ENCODE data around the gene OGFOD1. TPM values are rescaled to one million over a fixed set of nuclear protein-coding genes. Genes with fewer than 3 reads are reported as not detected.

Gene OGFOD1
- total and polyA plus RNA-seq, 10 of the 15 experiments (the other 5 are each of a cell fraction or from before 2014, with no cell fraction given): 31.4 to 119 (median 51.6) TPM

DNA sequence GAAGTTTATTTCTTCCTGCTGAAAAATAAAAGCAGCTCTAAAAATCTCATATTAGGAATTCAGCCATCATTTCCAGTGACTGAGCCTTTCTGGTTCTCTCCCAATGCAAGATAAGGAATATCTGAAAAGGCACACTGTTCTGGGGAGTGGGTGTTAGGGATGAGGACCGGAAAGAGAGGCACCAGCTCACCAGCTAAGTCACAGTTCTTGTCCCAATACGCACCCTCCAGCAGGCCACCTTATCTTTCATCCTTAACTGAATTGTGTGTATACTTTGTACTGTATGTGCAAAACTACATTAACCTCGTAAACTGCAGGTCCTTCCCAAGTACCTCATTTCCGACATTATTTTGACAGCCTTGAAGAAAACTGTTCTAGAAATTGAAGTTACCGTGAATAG, 37.0 kb upstream of the OGFOD1 start:
- no peak for DNase-seq (ENCODE audit: low read depth, low spot score)
- CTCF ChIA-PET: no interaction called here

DNA sequence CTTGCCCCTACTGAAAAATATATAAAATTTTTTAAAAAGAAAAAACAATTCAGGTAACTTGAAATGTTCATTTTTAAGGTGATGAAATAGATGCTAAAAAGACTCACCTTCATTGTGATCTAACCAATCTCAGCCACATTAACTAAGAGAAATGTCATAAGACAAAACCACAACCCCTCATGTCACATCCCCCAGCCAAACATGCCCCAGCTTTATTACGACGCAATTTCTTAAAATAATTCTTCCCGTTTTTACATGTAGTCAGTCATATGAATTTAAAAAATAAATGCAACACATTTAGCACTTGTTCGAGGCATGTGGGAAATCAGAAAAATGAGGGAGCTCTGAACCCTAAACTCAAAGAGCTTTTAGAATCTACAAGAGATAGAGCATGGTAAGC, 35.5 kb upstream of the OGFOD1 start:
- BruUV-seq (replicated peaks): no TSS peak
- in situ Hi-C loops (cut with MboI): no loop called here
- peaks cover 45% of the 10 kb centered on the region for H3K79me2 ChIP-seq (ENCODE audit: control insufficient read depth, insufficient read depth, low read length)

More for the DNA sequence above, 37.0 kb upstream of the OGFOD1 start:
- no peak for ATAC-seq
- no TSS peak for BruUV-seq (replicated peaks)
- H2AFZ ChIP-seq (ENCODE audit: control insufficient read depth, low read depth, low read length): no peak overlapping the region
- no peaks in the 10 kb centered on the region for H3K9me3 ChIP-seq (replicated peaks; ENCODE audit: control insufficient read depth, insufficient read depth, low read length)
- H3K9ac ChIP-seq (ENCODE audit: control insufficient read depth, insufficient read depth, low read length): no peak overlapping the region
- peaks cover 32% of the 10 kb centered on the region for H3K79me2 ChIP-seq (ENCODE audit: control insufficient read depth, insufficient read depth, low read length)
- WGBS (ENCODE audit: insufficient coverage, insufficient replicate concordance, low lambda C conversion rate, missing lambda C conversion rate): 99% methylated on average over 5 of the region's 5 CpGs
- RAD21 ChIA-PET (ENCODE audit: unreplicated experiment): interaction anchor here (2.1 kb wide), 1 partner anchor 8 kb away, joined by 6 read pairs; no protein-coding TSS in a partner anchor
- in situ Hi-C loops (cut with MboI) (no loop called here), intact Hi-C loops (cut with micrococcal nuclease; ENCODE audit: unreplicated experiment) (no loop called here)
- no peak overlapping the region for H3K4me2 ChIP-seq (ENCODE audit: control insufficient read depth, insufficient read depth)
- SMC1A ChIA-PET (ENCODE audit: uncharacterized antibody, unreplicated experiment): interaction anchor here (1.1 kb wide), 1 partner anchor 13 kb away, joined by 3 read pairs; no protein-coding TSS in a partner anchor
- H3K27me3 ChIP-seq (replicated peaks in 1 of 2; ENCODE audit: control insufficient read depth in 2 of 2, insufficient read depth in 2 of 2, low read length in 1 of 2): no peaks in the 10 kb centered on the region
- TF ChIP-seq SREBF2 (IDR thresholded peaks at IDR 0.05; ENCODE audit: low read length): no peak
- no peak for TF ChIP-seq PAX8 (IDR thresholded peaks at IDR 0.05)
- no peak for TF ChIP-seq JUNB (IDR thresholded peaks at IDR 0.05)
- TF ChIP-seq NFXL1 (IDR thresholded peaks at IDR 0.05; ENCODE audit: borderline replicate concordance): no peak
- H3K4me1 ChIP-seq (ENCODE audit: control insufficient read depth, insufficient read depth, low read length): no peaks in the 10 kb centered on the region; the same call in none of the 2 replicates
- H3K4me3 ChIP-seq: no peak overlapping the region
- H3K27ac ChIP-seq (ENCODE audit: control insufficient read depth, insufficient read depth): no peak overlapping the region
- H3K36me3 ChIP-seq (ENCODE audit: control insufficient read depth in 2 of 2, insufficient read depth in 2 of 2, low read length in 1 of 2): peaks cover 0 to 17% of the 10 kb centered on the region in 2 experiments; a peak in 2 of 4 replicates
- no peak for FAIRE-seq
- POLR2A ChIA-PET: interaction anchor here (0.5 to 1.5 kb wide), 2 partner anchors 14 to 41 kb away, joined by 4 to 5 read pairs; no protein-coding TSS in a partner anchor
- no peaks in the 10 kb centered on the region for H4K20me1 ChIP-seq (ENCODE audit: control insufficient read depth, insufficient read depth)

More for the DNA sequence above, 35.5 kb upstream of the OGFOD1 start:
- intact Hi-C loops (cut with micrococcal nuclease; ENCODE audit: unreplicated experiment): no loop called here
- TF ChIP-seq PAX8 (IDR thresholded peaks at IDR 0.05) (no peak), SIN3A (IDR thresholded peaks at IDR 0.05; ENCODE audit: low read depth, low read length) (no peak), RUNX3 (IDR thresholded peaks at IDR 0.05; ENCODE audit: low read length) (peak; percentile 66), CREB1 (IDR thresholded peaks at IDR 0.05; ENCODE audit: low read depth) (0 out of 2 replicates have a peak, but pooled peaks have one; percentile 40), NR2C2 (IDR thresholded peaks at IDR 0.05; ENCODE audit: borderline replicate concordance, control insufficient read depth, insufficient read length, low read depth) (no peak)
- H3K4me2 ChIP-seq (ENCODE audit: control insufficient read depth, insufficient read depth): no peak overlapping the region
- ChIA-PET RAD21 (ENCODE audit: unreplicated experiment) (no interaction called here), POLR2A (no interaction called here), CTCF (interaction anchor here (1.5 kb wide), 1 partner anchor 12 kb away, joined by 6 read pairs; no protein-coding TSS in a partner anchor), SMC1A (ENCODE audit: uncharacterized antibody, unreplicated experiment) (no interaction called here)
- H3K4me3 ChIP-seq: no peak overlapping the region
- WGBS (ENCODE audit: insufficient coverage, insufficient replicate concordance, low lambda C conversion rate, missing lambda C conversion rate): 30% methylated on average over 4 of the region's 4 CpGs
- no peak overlapping the region for H2AFZ ChIP-seq (ENCODE audit: control insufficient read depth, low read depth, low read length)
- no peak overlapping the region for H3K27ac ChIP-seq (ENCODE audit: control insufficient read depth, insufficient read depth)
- H4K20me1 ChIP-seq (ENCODE audit: control insufficient read depth, insufficient read depth): no peaks in the 10 kb centered on the region
- ATAC-seq: no peak
- H3K9me3 ChIP-seq (replicated peaks; ENCODE audit: control insufficient read depth, insufficient read depth, low read length): no peaks in the 10 kb centered on the region
- FAIRE-seq: no peak
- H3K9ac ChIP-seq (ENCODE audit: control insufficient read depth, insufficient read depth, low read length): no peak overlapping the region
- no peak for DNase-seq (ENCODE audit: low read depth, low spot score)
- H3K27me3 ChIP-seq (replicated peaks in 1 of 2; ENCODE audit: control insufficient read depth in 2 of 2, insufficient read depth in 2 of 2, low read length in 1 of 2): no peaks in the 10 kb centered on the region
- peaks cover 0 to 15% of the 10 kb centered on the region in 2 experiments; a peak in 2 of 4 replicates for H3K36me3 ChIP-seq (ENCODE audit: control insufficient read depth in 2 of 2, insufficient read depth in 2 of 2, low read length in 1 of 2)
- peaks cover 11% of the 10 kb centered on the region for H3K4me1 ChIP-seq (ENCODE audit: control insufficient read depth, insufficient read depth, low read length)

Data from GM12878 (cell line).